Stimulated activated CD4-positive, alpha-beta T cell treated with anti-CD3 and anti-CD28 coated beads, Interleukin-12 subunit alpha, Interleukin-12 subunit beta, amount 100 ng/mL, for 4 hours (primary cell): ENCODE results near the gene KCNC2.
"Not testable (repeated sequence)": the region's sequence is repeated elsewhere in the genome, so short reads cannot be mapped to it uniquely, and the experiment has no call there.

Experiments
- DNase-seq: peaks from one replicate; pipeline ENCODE4 v3.0.0-alpha.2; 2020

Gene KCNC2

GRCh38 chr12:75209812-75210138 is at the start of gene KCNC2:
Gene KCNC2 (minus strand): TSS chr12:75209839.
- DNase-seq: no peak

DNA sequence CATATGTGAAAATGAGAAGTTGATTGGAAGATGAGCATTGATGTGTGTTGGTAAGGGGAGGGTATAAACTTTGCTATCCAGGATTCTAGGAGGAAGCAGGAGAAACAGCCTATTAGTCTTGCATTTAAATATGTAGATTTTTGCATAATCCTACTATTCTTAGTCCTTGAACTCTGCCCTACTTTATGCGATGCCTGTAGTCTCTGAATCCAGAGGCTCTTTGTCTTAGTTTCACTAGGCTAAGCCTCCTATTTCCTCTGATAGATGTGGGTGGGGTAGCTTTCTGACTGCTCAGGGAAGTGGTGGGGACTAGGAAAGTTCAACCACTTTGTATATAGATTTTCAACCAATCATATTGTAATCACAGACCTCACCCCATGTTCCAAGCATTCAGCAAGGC is 49.5 kb upstream of the KCNC2 start:
- no peak for DNase-seq

- DNase-seq: no peak
Observed at GRCh38 chr12:75257510-75257909, 47.9 kb upstream of the KCNC2 start.

DNA sequence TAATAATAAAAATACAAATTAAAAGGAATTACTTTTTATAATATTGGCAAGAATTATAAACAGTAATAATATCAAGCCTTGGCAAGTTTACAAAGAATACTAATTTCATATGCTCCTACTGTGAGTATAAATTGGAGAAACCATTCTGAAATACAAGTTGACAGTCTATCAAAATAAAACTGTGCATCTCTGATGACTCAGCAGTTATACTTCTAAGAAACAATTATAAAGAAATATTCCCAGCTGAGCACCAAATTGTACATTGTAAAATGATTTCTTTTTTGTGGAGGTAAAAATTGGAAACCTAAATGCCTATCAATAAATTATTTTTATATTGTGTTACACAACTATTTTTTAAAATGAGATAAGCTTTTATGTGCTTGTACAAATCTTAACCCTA is 35.5 kb upstream of the KCNC2 start:
- no peak for DNase-seq

GRCh38 chr12:75239987-75240386 is 30.3 kb upstream of the KCNC2 start:
- DNase-seq: no peak

GRCh38 chr12:75236206-75236605 is 26.6 kb upstream of the KCNC2 start:
- no peak for DNase-seq

GRCh38 chr12:75227132-75227531 is 17.5 kb upstream of the KCNC2 start:
- no peak for DNase-seq

DNA sequence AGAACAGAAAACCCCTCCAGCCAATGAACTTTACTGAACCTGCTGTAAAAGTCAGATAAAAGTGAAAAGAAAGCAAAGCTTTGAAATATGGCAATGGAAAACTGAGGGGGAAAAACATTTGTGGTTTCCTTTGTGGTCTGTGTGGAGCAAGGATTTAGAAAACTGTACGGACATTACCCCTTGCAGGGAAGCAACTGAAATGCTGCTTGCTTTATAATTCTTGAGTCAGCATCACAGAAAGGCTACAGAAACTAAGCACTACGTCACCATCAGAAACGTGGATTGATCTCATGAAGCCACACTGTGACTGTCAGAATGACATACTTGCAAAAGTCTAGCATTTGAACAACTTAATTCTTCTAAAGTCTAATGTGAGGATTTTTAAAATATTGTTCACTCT is 2.4 kb upstream of the KCNC2 start:
- DNase-seq: no peak

GRCh38 chr12:75208856-75209811 is 505 bp downstream of the KCNC2 start:
- DNase-seq: no peak

GRCh38 chr12:75207338-75208083 is 2.1 kb downstream of the KCNC2 start:
- DNase-seq: no peak

GRCh38 chr12:75205558-75205957 is 4.1 kb downstream of the KCNC2 start:
- no peak for DNase-seq

GRCh38 chr12:75196865-75197264 is 12.8 kb downstream of the KCNC2 start:
- DNase-seq: no peak

GRCh38 chr12:75196408-75196807 is 13.2 kb downstream of the KCNC2 start:
- DNase-seq: no peak

GRCh38 chr12:75194250-75194649 is 15.4 kb downstream of the KCNC2 start:
- DNase-seq: no peak

DNA sequence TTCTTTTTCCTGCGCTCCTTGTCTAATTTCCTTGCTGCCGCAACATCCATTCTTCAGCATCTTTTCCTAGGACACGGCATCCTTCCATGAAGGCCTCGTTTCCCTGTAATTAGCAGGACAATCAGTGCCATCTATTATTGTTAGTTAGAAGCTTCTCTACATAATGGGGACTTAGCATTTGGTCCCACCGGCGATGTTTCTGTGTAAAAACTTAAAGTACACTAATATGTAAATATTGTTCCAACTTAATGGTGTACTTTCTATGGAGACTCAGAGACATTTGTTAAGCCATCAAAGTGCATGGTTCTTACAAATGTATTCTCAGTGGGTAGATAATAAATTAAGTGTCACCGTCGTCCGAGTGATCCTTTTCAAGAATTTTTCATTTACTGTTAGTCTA is 17.4 kb downstream of the KCNC2 start:
- DNase-seq: no peak

DNA sequence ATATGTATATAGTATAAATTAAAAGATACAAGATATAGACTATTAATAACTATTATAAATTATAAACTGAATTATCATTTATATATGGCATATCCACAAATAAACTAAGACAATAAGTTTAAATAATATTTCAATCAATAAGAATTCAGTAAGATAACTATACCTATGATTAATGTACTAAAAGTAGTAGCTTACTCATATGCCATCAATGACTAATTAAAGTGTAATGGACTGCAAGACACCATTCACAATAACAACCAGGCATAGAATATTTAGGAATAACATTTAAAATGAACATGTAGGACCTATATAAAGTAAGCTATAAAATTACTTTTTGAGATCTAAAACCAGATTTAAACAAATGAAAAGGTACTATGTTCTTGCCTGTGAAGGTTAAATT is 18.8 kb downstream of the KCNC2 start:
- DNase-seq: no peak

DNA sequence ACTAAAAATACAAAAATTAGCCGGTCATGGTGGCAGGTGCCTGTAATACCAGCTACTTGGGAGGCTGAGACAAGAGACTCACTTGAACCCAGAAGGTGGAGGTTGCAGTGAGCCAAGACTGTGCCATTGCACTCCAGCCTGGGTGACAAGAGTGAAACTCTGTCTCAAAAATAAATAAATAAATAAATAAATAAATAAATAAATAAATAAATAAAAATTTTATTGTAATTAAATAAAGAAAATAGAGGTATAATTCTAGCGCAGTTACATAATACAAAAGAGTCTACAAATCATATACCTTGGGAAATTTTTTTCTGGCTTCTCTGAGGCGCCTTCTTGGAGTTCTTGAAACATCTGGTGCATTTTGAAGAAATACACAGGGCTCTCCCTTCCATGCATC is 23.8 kb downstream of the KCNC2 start:
- DNase-seq: not testable (repeated sequence)

GRCh38 chr12:75184516-75184915 is 25.1 kb downstream of the KCNC2 start:
- no peak for DNase-seq

- no peak for DNase-seq
Observed at GRCh38 chr12:75183967-75184366, 25.7 kb downstream of the KCNC2 start.

- no peak for DNase-seq
Observed at GRCh38 chr12:75177997-75178396, 31.6 kb downstream of the KCNC2 start.

DNA sequence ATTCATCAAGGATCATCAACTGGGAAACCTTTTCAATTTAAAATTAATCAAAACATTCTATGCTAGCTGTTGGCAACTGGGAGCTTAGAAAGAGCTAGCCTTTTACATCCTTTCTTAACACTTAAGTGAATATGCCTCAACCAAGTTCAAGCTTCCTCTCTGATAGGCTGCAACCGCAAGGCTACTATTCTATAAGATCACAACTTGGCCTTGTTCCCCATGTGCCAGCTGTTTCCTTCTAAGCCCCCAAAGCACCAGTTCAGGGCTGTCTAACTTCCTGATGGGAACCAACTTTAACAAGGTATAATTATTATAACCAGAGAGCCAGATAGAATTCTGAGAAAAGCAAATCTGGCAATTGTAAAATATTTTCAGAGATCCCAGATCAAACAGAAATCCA is 37.0 kb downstream of the KCNC2 start:
- no peak for DNase-seq

GRCh38 chr12:75170640-75171185 is 38.9 kb downstream of the KCNC2 start:
- DNase-seq: no peak

DNA sequence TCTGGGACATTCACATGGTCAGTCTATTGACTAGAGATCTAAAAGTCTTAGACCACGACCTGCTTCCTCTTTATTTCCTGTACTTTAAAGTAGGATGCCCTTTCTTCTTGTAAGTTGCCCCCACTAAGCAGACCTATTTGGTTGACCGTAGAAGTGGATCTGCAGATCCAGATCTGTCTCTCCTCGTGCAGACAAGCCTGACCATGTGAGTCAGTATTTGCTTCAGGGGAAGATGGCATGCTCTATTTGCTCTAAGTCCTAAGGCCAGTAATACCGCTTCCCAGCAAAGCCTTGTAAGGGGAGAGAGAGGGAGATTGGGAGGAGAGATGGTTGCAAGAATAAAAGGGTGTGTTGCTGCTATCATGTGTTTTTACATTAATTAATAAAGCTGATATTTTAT is 46.8 kb downstream of the KCNC2 start:
- DNase-seq: no peak

DNA sequence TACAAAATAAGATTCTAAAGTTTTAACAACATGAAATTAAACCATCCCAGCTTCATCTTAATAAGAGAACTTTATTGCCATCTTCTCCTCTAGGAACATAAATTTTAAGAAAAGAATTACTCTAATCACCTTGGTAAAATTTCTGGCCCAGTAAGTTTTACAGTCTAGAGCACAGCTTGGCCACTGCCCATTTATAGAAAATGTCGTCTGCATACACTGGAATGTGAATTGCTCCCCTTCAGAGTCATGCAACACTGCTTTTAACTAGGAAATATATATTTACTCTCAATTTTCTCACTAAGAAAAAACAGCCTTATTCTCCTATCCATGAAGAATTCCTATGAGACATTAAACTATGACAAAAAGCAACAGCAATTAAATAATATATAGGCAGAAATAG is 48.2 kb downstream of the KCNC2 start:
- DNase-seq: no peak
